Measurements from ENCODE around the gene CHMP2A. TPM values are rescaled to one million over a fixed set of nuclear protein-coding genes. Genes with fewer than 3 reads are reported as not detected.

CHMP2A gene
- total RNA-seq, 1 donor from 2014 or later, result 154 TPM

DNA sequence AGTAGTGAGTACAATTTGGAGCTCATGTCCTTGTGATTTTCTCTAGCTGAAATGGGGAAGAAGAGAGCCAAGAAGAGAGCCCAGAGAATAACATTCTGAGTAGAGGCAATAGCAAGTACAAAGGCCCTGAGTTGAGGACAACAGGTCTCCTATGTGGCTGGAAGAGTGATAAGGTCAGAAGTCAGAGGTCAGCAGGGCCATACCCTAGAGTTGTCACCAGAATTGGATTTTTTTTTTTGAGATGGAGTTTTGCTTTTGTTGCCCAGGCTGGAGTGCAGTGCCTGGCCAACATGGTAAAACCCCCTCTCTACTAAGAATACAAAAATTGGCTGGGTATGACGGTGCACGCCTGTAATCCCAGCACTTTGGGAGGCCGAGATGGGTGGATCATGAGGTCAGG is 19.0 kb downstream of the CHMP2A start:
- no peak overlapping the region for H3K4me3 ChIP-seq
- DNase-seq (ENCODE audit: low spot score in 2 of 2), result no peak
- TF ChIP-seq, protein P1, sequence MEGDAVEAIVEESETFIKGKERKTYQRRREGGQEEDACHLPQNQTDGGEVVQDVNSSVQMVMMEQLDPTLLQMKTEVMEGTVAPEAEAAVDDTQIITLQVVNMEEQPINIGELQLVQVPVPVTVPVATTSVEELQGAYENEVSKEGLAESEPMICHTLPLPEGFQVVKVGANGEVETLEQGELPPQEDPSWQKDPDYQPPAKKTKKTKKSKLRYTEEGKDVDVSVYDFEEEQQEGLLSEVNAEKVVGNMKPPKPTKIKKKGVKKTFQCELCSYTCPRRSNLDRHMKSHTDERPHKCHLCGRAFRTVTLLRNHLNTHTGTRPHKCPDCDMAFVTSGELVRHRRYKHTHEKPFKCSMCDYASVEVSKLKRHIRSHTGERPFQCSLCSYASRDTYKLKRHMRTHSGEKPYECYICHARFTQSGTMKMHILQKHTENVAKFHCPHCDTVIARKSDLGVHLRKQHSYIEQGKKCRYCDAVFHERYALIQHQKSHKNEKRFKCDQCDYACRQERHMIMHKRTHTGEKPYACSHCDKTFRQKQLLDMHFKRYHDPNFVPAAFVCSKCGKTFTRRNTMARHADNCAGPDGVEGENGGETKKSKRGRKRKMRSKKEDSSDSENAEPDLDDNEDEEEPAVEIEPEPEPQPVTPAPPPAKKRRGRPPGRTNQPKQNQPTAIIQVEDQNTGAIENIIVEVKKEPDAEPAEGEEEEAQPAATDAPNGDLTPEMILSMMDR (IDR thresholded peaks at IDR 0.05), result no peak
- H3K36me3 ChIP-seq, result no peaks in the 10 kb centered on the region
- H3K9me3 ChIP-seq, result no peaks in the 10 kb centered on the region
- intact Hi-C loops (cut with DNase I), result no loop called here
- peaks cover 0 to 7% of the 10 kb centered on the region in 2 donors for H3K4me1 ChIP-seq
- peaks cover 13% of the 10 kb centered on the region for H3K27me3 ChIP-seq
- no peak overlapping the region for H3K27ac ChIP-seq

DNA sequence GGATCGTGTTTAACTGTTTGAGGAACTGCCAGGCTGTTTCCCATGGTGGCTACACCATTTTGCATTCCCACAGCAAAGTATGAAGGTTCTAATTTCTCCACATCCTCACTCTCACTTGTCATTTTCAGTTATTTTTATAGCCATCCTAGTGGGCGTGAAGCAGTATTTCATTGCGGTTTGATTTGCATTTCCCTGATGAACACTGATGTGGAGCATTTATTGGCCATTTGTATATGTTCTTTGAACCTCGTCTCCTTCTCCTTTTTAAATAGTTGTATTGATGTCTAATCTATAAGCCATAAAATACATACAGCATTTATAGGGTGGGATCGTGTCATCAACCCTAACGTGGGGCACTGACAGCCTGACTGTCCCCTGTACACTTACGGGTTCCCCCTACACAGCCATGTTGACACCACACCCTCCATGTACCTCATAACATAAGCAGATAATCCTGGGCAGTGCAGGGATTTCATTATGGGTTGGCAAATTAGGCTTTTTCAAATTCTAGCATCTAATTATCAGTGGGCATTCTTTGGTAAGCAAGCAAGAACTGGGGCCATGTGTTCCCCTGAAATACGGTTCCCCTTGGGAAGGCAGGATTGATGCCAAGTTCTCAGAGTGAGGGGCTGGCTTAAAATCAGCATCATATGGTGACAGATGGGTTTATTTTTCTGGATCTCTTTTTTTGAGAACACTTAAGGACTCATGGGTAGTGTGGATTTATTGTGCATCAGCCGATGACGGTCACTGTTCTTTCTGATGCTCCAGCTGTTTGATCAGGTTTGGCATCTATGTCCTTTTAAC is 23.7 kb downstream of the CHMP2A start:
- Histone ChIP-seq H3K27ac (no peak overlapping the region), H3K27me3 (no peaks in the 10 kb centered on the region), H3K4me3 (no peak overlapping the region), H3K9me3 (no peaks in the 10 kb centered on the region), H3K36me3 (no peaks in the 10 kb centered on the region), H3K4me1 (no peaks in the 10 kb centered on the region)
- TF ChIP-seq, protein P1 (IDR thresholded peaks at IDR 0.05), result no peak
- intact Hi-C loops (cut with DNase I), result no loop called here
- DNase-seq (ENCODE audit: low spot score in 2 of 2), result no peak

DNA sequence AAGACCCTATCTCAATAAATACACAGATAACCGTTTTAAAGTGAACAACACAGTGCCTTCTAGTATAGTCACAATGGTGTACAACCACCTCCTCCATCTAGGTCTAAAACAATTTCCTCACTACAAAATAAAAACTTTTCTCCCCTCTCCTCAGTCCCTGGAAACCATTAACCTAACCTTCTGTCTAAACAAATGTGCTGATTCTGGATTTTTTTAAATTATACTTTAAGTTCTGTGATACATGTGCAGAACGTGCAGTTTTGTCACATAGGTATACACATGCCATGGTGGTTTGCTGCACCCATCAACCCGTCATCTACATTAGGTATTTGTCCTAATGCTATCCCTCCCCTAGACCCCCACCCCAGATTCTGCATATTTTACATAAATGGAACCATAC is 25.5 kb downstream of the CHMP2A start:
- DNase-seq (ENCODE audit: low spot score in 2 of 2), result no peak
- Histone ChIP-seq H3K9me3 (no peaks in the 10 kb centered on the region), H3K27me3 (no peaks in the 10 kb centered on the region), H3K4me1 (no peaks in the 10 kb centered on the region), H3K4me3 (no peak overlapping the region), H3K27ac (no peak overlapping the region), H3K36me3 (no peaks in the 10 kb centered on the region)
- intact Hi-C loops (cut with DNase I), result no loop called here
- TF ChIP-seq, protein P1 (IDR thresholded peaks at IDR 0.05), result no peak

DNA sequence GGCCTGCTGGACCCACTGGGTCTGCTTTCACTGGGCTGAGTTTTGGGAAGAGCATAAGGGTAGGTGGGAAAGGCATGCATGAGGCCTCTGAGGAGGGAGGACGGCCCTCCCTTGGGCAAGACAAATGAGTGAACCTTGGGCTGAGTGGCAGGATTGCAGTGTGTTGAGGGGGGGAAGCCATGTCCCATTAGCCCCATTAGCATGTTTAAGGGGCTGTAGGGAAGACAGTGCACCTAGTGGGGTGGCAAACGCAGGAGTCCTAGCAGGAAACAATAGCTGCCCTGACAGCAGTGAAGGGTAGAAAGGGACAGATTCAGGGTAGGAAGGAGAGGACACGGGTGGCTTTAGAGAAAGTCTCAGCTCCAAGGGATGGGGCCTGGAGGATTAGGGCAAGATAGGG is 32.2 kb downstream of the CHMP2A start:
- H3K4me3 ChIP-seq, result no peak overlapping the region
- TF ChIP-seq, protein P1 (IDR thresholded peaks at IDR 0.05), result no peak
- no peaks in the 10 kb centered on the region for H3K9me3 ChIP-seq
- intact Hi-C loops (cut with DNase I), result no loop called here
- no peak for DNase-seq (ENCODE audit: low spot score in 2 of 2)
- no peaks in the 10 kb centered on the region for H3K27me3 ChIP-seq
- H3K36me3 ChIP-seq, result no peaks in the 10 kb centered on the region
- H3K27ac ChIP-seq, result no peak overlapping the region
- H3K4me1 ChIP-seq, result peaks cover 15 to 16% of the 10 kb centered on the region in 2 donors

DNA sequence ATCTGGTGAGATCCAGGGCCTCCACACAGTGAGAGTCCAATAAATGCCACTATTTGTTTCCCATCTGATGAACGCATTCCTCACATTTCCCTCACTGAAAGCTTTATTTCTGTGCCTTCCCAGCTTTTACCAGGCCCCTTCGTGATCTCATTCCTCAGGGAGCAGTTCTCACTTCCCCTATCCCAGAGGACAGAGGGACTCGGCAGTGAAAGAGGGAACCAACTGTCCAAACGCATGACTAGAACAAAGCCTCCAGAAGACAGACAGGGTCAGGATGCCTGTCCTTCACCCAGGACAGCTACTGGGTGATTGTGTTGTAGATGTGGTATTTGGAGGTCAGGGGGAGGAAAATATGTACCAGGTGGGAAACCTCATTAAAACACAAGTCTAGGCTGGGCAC is 33.3 kb downstream of the CHMP2A start:
- Histone ChIP-seq H3K27ac (no peak overlapping the region), H3K4me1 (peaks cover 20% of the 10 kb centered on the region in 2 donors), H3K36me3 (peaks cover 8 to 9% of the 10 kb centered on the region in 2 donors), H3K4me3 (no peak overlapping the region), H3K9me3 (no peaks in the 10 kb centered on the region), H3K27me3 (no peaks in the 10 kb centered on the region)
- no peak for DNase-seq (ENCODE audit: low spot score in 2 of 2)
- intact Hi-C loops (cut with DNase I), result no loop called here
- TF ChIP-seq, protein P1 (IDR thresholded peaks at IDR 0.05), result no peak
